Lung (tissue), 12 donors: Measurements from ENCODE around the gene MBNL1. TPM values are rescaled to one million over a fixed set of nuclear protein-coding genes. Genes with fewer than 3 reads are reported as not detected.
"Not testable (repeated sequence)": the region's sequence is repeated elsewhere in the genome, so short reads cannot be mapped to it uniquely, and the experiment has no call there.

Experiments used
- ATAC-seq: fragments of 200-7000 bp; cut with Tn5 transposase; one replicate; pipeline ENCODE4 v1.9.1; 2020; ENCODE audit warnings: moderate number of reproducible peaks; ENCODE audit not compliant: insufficient read depth, low FRiP score
- DNase-seq, 3 donors: peaks; one replicate each; pipeline ENCODE4 v3.0.0-alpha.2; 2013 to 2017
- H3K27ac ChIP-seq, 2 donors: one replicate each; pipeline ENCODE4 v1.5.1; 2013; ENCODE audit warnings: mild to moderate bottlenecking in 2 of 2, moderate library complexity in 2 of 2, control low read depth in 1 of 2, inconsistent platforms in 1 of 2, low read depth in 1 of 2, low read length in 1 of 2
- H3K27me3 ChIP-seq, 3 donors: one replicate each; pipeline ENCODE4 v1.5.1; 2013; ENCODE audit warnings: low read length in 2 of 3; ENCODE audit not compliant: control insufficient read depth in 3 of 3, insufficient read depth in 3 of 3
- H3K36me3 ChIP-seq, 4 donors: one replicate each; pipeline ENCODE4 v1.5.1; 2013; ENCODE audit warnings: low read length in 4 of 4, mild to moderate bottlenecking in 1 of 4, moderate library complexity in 1 of 4; ENCODE audit not compliant: control insufficient read depth in 4 of 4, insufficient read depth in 4 of 4
- H3K4me1 ChIP-seq, 5 donors: one replicate each; pipeline ENCODE4 v1.5.1; 2013; ENCODE audit warnings: low read length in 5 of 5, mild to moderate bottlenecking in 2 of 5, moderate library complexity in 1 of 5; ENCODE audit not compliant: control insufficient read depth in 5 of 5, insufficient read depth in 5 of 5
- H3K4me3 ChIP-seq: one replicate; pipeline ENCODE4 v1.5.1; 2013; ENCODE audit warnings: mild to moderate bottlenecking, control low read depth, moderate library complexity
- H3K9ac ChIP-seq, 2 donors: one replicate each; pipeline ENCODE4 v1.5.1; 2013; ENCODE audit warnings: low read length in 2 of 2, control low read depth in 1 of 2; ENCODE audit not compliant: insufficient read depth in 1 of 2
- H3K9me3 ChIP-seq, 4 donors: one replicate each; pipeline ENCODE4 v1.5.1; 2013; ENCODE audit warnings: low read length in 3 of 4, mild to moderate bottlenecking in 1 of 4, moderate library complexity in 1 of 4; ENCODE audit not compliant: control insufficient read depth in 4 of 4, insufficient read depth in 3 of 4
- WGBS, 2 donors: extraction: QIAGEN DNeasy Blood & Tissue Kit; methylation state at CpG; one replicate each; pipeline ENCODE4 v1.1.7; 2013; 5-methylcytosine and 5-hydroxymethylcytosine counted together
- polyA plus RNA-seq, 2 donors: library from polyadenylated mRNA; stranded (reverse); fragments of 200-250 nt; gene quantifications; one replicate each; pipeline ENCODE4 v1.2.1, GENCODE V29; 2013
- total RNA-seq, 2 donors: library from RNA; depleted of rRNA in 1 of 2; stranded (reverse); fragments of >200 nt in 1 of 2; gene quantifications; one replicate each; pipeline ENCODE4 v1.2.1, GENCODE V29; 2014 to 2021
- TF ChIP-seq, protein P1 (sequence below): IDR thresholded peaks from 2 replicates; pipeline ENCODE4 v1.5.1; 2012; ENCODE audit warnings: mild to moderate bottlenecking; ENCODE audit errors: control extremely low read depth, extremely low read depth
- donor health status: control.
- donor health status: control.
- donor health status: Bipolar disorder and iron deficiency.
- donor health status: healthy.
- donor health status: DM: yes; HTN: yes; CAD: no.

Gene MBNL1
- total and polyA plus RNA-seq, 4 donors: 55.3 to 266 (median 165) TPM

DNA sequence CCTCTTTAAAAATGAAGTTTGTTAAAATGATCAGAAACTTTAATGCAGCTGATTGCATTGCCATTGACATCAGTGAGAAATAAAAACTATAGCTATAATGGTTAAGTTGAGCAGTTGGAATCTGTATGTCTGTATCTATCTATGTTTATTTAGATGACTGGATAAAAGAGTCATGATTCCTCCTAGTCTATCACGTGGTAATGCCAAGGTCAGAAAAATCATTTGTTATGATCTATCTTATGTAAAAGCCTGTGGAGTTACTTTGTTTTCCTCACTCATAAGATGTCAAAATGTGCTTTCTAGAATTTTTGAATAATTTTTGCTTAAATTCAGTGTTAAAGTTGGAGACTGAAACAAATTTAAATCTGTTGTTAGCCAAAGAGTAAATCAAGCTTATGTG is 63.3 kb downstream of the MBNL1 start:
- DNase-seq (no peak), ATAC-seq (no peak)
- H3K36me3 ChIP-seq: peaks cover 0 to 4% (median 0%) of the 10 kb centered on the region in 4 donors
- no peak overlapping the region for H3K4me3 ChIP-seq
- TF ChIP-seq, protein P1, sequence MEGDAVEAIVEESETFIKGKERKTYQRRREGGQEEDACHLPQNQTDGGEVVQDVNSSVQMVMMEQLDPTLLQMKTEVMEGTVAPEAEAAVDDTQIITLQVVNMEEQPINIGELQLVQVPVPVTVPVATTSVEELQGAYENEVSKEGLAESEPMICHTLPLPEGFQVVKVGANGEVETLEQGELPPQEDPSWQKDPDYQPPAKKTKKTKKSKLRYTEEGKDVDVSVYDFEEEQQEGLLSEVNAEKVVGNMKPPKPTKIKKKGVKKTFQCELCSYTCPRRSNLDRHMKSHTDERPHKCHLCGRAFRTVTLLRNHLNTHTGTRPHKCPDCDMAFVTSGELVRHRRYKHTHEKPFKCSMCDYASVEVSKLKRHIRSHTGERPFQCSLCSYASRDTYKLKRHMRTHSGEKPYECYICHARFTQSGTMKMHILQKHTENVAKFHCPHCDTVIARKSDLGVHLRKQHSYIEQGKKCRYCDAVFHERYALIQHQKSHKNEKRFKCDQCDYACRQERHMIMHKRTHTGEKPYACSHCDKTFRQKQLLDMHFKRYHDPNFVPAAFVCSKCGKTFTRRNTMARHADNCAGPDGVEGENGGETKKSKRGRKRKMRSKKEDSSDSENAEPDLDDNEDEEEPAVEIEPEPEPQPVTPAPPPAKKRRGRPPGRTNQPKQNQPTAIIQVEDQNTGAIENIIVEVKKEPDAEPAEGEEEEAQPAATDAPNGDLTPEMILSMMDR: no peak
- H3K9ac ChIP-seq: no peak overlapping the region
- WGBS, 2 donors: 42 to 61% methylated on average over 1 of the region's 1 CpG
- H3K9me3 ChIP-seq: no peaks in the 10 kb centered on the region
- H3K27me3 ChIP-seq: no peaks in the 10 kb centered on the region
- peaks cover 5 to 24% (median 10%) of the 10 kb centered on the region in 5 donors for H3K4me1 ChIP-seq
- peak overlapping the region in 1 of 2 donors; percentile 72 for H3K27ac ChIP-seq

DNA sequence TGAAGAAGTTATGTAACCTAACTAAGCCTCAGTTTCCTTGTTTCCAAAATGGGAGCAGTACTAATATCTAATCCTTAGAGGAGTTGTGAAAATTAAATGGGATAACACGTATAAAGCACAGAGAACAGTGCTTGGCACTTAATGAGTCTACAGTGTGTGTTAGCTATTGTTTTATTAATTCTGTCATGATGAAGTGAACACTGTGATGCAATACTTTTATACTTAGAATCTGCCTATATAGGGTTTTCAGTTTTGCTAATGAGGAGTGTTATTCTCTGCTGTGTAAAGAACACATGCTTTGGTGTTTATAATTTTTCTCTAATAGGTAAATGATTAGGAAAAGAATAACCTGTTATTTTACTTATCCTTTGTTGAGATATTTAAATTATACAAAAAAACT is 65.2 kb downstream of the MBNL1 start:
- peaks cover 0 to 2% (median 0%) of the 10 kb centered on the region in 4 donors for H3K9me3 ChIP-seq

DNA sequence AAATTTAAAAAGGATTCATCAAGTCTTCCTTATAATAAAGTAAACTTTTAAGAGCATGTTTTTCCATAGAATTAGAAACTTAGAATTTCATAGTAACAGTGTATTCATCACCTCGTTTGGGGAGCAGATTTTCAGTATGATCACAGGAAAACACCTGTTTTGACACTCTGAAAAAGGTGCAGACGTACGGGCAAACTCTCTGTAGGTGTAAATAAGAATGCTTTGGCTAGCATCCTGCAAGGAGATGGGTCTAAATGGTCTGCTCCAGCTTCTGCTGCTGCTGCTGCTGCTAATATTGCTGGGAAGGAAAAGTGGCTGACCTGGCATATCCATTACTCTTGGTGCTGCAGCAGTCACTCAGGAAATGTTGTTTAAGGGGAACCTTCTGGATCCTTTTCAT is 66.0 kb downstream of the MBNL1 start:
- no peak for ATAC-seq
- Histone ChIP-seq H3K9ac (no peak overlapping the region), H3K36me3 (peaks cover 0 to 9% (median 4%) of the 10 kb centered on the region in 4 donors), H3K27ac (peak overlapping the region in 1 of 2 donors; percentile 40), H3K4me1 (peaks cover 7 to 23% (median 10%) of the 10 kb centered on the region in 5 donors), H3K27me3 (no peaks in the 10 kb centered on the region), H3K9me3 (peaks cover 0 to 2% (median 0%) of the 10 kb centered on the region in 4 donors), H3K4me3 (no peak overlapping the region)
- WGBS, 2 donors: 82 to 86% methylated on average over 3 of the region's 3 CpGs
- DNase-seq: no peak
- TF ChIP-seq, protein P1: no peak

More for the DNA sequence above, 65.2 kb downstream of the MBNL1 start:
- WGBS, 2 donors: 81 to 90% methylated on average over 1 of the region's 1 CpG
- TF ChIP-seq, protein P1: no peak
- no peak overlapping the region for H3K4me3 ChIP-seq
- no peak overlapping the region for H3K9ac ChIP-seq
- DNase-seq (no peak), ATAC-seq (no peak)
- peaks cover 0 to 9% (median 4%) of the 10 kb centered on the region in 4 donors for H3K36me3 ChIP-seq
- no peaks in the 10 kb centered on the region for H3K27me3 ChIP-seq
- peaks cover 7 to 23% (median 10%) of the 10 kb centered on the region in 5 donors for H3K4me1 ChIP-seq
- H3K27ac ChIP-seq: no peak overlapping the region

DNA sequence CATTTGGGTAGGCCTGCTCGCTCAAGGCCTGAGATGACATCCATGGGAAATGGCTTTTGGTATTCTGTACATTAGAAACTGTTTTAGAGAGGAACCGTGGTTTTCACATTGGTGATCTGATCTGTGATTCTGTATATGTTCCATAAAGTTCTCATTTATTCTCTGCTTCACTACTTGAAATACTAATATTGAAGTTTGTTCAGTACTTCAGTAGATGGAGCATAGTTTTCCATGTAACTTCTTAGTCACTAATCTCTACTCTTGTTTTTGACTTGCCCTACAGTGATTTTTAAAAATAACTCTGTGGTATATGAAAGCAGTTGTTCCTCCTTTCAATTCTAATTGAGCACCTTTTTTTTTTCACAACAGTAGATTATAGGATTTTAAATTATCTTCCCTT is 66.5 kb downstream of the MBNL1 start:
- 94 to 96% methylated on average over 2 of the region's 2 CpGs for WGBS, 2 donors
- no peak for ATAC-seq
- Histone ChIP-seq H3K4me1 (peaks cover 7 to 21% (median 10%) of the 10 kb centered on the region in 5 donors), H3K36me3 (peaks cover 0 to 9% (median 6%) of the 10 kb centered on the region in 4 donors), H3K9me3 (peaks cover 0 to 2% (median 0%) of the 10 kb centered on the region in 4 donors), H3K4me3 (no peak overlapping the region), H3K27me3 (no peaks in the 10 kb centered on the region), H3K9ac (no peak overlapping the region), H3K27ac (no peak overlapping the region)
- TF ChIP-seq, protein P1: no peak
- DNase-seq: no peak

DNA sequence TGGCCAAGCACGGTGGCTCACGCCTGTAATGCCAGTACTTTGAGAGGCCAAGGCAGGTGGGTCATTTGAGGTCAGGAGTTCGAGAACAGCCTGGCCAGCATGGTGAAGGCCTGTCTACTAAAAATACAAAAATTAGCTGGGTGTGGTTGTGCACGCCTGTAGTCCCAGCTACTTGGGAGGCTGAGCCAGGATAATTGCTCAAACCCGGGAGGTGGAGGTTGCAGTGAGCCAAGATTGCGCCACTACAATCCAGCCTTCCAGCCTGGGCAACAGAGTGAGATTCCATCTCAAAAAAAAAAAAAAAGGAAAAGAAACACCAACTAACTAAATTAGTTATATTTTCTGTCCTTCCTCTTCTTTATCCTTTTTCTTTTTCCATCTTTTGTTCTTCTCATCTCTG is 68.6 kb downstream of the MBNL1 start:
- Histone ChIP-seq H3K4me1 (peaks cover 5 to 13% (median 7%) of the 10 kb centered on the region in 5 donors), H3K36me3 (peaks cover 0 to 14% (median 6%) of the 10 kb centered on the region in 4 donors)
- not testable (repeated sequence) for H3K27ac ChIP-seq, H3K9me3 ChIP-seq, H3K4me3 ChIP-seq, H3K27me3 ChIP-seq, H3K9ac ChIP-seq, ATAC-seq, DNase-seq
- WGBS, 2 donors: 77 to 85% methylated on average over 6 of the region's 6 CpGs
